ENCODE data around the gene CDH4.

CDH4 gene

DNA sequence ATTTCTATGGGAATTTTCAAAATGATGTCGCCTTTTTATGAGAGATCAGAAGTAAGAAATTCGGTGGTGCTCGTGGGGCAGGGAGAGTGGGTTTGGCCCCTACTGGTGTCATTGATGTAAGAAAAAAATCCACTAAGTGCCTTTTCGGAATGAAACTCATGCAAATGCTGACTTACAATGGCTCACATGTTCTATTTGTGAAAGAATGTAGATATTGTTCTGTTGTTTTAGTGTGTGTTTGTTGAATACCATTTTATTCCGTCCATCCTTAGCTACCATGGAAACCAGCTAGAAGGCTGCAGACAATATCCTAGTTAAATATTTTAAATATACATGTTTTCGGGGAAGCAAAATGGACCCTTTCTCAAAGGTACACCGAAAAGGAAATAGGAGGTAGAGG, 508.7 kb downstream of the CDH4 start:
- DNase-seq: no peak

DNA sequence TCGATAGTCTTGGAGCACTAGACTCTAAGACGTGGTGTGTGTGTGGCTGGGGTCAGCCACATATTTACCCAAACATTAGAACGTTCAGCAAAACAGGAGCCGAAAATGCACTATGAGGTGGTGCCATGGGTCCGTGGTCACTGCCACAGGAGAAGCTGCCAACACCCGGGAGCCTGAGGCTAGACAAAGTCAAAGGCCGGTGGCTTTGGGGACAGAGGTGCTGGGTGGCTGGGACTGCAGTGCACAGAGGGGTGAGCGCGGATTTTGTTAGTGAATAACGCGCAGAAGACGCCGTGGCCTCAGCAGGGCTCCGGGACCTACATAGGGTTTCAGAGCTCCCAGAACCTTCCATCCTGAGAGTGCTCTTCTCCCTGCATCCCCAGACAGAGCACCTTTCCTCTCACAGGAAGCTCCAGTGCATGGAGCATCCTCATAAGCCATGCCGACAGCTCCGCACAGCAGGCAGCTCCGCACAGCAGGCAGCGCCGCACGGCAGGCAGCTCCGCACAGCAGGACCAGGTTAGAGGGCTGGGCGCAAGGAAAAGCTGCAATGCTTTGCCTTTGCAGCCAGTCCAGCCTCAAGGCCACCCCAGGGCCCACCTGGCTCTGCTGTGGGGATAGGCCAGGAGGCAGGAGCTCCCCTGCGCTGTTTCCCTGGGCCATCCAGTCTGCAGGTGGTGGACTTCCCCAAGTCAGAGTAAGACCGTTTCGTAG, 509.5 kb downstream of the CDH4 start:
- DNase-seq: no peak

DNA sequence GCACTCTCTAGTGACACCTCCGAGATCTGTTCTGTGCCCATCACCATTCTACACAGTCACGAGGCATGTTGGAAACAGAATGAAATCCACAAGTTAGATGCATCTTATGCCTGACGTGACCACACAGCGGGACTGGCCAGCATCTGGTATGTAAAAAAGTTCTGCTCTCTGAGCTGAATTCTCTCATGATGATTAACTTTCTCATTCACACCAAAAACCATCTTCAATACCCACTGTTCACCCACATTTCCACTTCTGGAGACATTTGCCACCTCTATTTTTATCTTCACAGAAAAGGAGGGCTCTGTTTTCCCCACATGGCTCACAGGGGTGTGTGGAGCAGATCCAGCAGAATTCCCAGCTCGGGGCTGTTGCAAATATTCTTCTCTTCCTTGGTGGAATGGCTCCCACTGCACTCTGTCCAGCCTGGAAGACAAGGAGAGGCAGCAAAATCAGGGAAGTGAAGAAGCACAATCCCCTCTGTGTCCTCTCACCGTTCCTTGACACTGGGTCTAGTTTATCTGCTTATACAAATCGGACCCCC, 510.2 kb downstream of the CDH4 start:
- no peak for DNase-seq

DNA sequence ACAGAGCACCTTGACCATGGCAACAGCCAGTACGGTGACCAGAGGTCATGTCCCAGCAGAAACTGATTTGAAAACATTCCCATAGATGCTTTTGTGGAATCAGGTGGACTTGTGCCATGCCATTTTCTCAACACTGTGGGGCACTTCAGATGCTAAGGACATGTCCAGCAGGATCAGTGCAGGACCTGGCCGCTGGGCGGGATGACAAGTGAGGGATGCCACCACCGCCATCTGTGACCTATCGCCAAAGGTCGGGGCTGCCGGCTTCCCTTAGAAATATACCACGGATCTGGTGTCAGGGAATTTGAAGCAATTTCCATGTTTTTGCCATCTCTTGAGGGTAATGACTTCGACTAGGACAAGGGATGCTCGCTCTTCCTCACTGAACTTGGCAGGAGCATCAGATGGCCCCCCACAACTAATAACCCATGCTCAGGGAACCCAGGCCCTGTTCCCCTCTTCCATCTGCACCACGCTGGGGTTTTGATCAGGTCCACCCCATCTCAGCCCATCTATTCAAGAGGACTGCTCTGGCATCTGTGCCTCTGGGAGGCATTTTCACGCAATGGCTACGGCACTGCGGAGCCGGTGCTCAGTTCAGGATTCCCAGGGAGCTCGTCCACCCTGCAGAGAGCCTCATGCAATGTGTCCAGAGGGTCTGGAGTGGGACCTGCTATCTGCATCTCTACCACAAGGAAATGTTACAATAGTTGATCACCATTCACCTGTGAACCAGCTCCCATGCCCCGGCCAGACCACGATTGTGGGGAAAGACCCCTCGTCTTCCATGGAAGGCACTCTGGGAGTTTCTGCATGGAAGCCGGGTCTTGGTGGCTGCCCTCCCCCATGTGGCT, 511.1 kb downstream of the CDH4 start:
- no peak for DNase-seq

DNA sequence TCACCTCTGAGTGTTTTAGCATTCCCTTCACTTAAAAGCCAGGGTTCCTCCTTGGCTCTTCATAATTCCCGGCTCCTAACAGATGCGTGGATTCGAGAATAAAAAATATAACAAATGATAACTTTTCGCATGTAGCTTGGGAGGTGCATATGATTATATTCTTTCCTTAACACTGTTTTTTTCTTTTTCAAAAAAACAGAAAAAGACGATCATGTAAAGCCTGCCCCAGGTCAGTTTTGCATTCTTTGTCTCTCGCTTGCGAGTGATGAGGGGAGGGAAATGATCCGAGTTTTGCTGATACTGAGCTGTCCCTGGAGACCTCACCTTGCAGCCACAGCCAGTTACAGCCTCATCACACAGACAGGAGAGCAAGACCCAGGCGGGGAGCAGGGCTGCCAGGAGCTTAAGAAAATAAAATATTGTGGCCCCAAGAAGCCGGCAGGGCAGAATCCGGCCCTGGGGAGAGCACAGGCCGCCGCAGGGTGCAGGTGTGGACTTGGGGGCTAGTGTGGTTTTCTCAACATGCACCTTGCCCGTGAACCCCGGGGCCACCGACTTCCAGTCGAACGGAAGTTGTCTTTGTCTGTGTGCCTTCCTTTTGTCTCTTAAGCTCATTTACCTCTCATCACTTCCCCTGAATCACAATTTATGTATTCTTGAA, 511.8 kb downstream of the CDH4 start:
- DNase-seq: no peak

DNA sequence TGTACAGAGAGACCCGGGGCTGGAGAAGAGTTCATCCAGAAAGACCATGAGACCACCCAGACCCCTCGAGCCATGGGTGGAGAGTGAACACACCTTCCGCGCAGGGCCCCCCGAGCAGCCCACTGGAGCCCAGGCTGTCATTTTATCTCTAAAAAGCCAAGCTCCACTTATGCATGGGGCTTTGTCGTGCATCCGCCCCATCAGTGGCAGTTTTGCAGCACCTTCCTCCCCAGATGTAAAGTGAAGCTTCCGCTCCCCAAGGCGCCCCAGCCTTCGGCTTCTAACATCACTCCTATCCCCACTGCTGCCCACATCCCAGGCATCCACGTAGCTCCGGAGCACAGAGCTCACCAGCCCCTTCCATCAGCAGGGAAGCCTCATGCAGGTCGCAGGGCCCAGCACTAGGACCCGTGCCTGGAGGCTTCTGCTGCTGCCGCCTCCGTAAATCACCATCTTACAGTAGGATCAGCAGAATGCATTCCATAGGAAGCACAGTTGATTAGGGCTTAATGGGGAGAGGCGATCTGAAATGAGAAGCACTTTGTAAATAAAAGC, 512.5 kb downstream of the CDH4 start:
- no peak for DNase-seq

DNA sequence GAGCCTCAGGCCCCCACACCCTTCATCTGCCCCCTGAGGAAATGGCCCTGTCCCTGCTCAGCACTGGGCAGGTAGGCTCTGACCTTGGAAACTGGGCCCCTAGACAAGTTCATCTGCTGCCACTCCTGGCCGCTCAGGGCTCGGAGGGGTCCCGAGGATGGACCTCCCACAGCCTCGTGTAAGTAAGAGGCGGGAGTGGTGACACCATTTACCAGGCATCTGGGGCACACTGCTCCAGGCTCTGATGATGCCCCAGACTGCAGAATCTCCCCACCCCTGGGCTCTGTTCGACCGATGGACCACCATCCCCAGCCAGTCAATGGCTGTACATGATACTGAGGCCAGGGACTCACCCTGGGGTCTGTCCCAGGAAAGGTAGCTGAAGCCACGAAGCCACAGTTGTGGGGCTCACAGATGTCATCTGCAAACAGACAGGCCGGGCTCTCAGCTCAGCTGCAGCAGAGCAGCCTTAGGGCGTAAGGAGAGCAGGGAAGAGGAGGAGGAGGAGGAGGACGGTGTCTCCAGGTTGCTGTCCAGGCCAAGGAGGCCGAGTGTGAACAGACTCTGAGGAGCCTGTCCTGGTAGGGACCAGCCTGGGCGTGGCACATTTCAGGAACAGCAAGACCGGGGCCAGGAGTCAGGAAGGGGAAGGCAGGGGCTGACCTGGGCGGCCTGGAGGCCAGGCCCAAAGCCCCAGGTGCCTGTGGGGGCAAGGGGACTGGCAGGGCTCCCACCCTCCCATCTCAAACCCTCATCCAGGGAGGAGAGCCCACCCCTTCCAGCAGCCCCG, 513.2 kb downstream of the CDH4 start:
- DNase-seq: no peak

DNA sequence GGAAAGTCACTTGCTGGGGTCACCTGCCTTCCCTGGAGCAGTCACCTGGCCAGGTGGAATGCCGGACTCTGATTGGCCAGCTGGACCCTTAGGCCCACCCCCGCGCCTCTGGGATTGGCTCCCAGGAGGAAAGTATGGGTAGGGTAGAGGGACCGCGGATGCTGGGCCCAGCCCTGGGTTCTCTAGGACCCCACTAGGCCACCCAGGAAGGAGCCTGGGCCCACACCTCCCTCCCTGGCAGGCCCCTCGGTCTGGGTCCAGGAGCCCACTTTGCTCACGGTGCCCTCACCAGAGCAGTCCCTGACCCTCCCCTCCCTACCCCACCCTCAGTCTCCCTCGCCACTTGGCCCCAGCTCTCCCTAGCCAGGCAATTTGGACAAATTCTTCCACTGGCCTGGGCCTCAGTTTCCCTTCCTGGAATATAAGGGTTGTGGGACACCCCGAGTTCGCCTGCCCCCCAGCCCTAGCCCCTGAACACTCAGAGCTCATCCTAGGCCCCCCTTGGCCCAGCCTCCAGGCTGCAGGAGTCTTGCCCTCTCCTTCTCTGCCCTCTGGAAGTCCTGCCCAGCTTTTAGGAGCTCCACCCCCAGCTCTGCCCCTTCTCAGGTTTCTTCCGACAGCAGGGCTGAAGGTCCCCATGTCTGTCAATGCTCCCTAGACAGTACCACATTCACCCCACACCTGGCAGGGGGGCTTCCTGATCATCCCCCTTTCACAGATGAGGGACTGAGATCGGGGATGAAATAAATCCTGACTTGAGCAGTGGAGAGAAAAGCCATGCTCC, 514.0 kb downstream of the CDH4 start:
- DNase-seq: no peak

DNA sequence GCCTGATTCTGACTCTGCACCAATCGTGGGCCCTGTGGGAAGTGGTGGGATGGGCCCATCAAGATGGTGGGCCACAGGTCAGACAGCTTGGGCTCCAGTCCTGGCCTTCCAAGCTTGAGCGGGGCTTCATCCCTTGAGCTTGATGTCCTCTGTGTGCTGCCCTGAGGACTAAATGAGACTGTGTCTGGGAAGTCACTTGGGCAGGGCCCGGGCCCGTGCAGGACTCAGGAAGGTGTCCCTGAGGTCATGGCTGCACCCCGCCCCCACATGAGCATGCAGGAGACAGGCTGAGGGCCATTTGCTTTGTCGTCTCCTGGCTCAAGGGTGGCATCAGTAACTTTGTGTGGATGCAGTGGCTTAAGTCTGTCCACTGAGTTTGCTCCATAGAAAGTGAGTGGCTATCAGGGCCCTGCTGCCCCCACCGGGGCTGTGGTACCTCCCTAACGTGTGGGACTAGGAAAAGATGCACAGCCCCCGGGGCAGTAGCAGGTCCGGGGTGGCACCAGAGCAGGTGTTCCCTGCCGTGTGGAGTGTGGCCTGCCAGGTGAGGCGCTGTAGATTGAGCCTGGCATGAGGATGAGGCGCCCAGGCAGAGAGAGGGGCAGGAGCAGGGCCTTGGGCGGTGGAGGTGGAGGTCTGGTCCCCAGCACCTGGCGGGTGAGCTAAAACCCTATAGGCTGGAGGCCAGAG, 515.0 kb downstream of the CDH4 start:
- DNase-seq: no peak

DNA sequence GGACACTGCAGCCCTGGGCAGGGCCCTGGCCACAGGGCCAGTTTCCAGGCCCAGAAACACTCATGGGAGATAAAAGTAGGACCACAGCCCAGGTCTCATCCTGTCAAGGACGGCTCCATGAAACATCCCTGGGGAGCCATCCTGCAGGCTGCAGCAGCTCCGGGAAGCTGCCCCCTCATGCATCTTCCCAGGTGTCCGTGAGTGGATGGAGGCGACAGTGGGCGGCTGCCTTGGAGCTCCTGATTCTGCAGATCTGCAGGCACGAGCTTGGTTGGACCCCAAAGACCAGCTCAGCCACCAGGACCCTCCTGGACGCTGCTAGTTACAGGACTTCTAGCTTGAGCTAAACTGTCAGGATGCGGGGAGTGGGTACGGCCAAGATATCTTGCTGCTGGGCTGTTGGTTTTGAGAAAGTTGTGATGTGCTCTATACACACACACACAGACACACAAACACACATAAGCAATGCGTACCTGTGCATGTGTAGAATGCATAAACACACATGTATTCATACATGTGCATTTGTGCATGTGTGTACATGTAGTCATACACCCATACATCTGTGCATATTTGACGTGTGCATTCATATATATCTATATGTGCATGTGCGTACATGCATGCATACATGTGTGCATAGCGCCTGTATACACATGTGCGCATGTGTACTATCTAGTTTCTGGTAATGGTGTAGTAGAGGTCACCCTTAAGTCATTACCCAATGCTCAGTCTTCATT, 515.9 kb downstream of the CDH4 start:
- DNase-seq: no peak

DNA sequence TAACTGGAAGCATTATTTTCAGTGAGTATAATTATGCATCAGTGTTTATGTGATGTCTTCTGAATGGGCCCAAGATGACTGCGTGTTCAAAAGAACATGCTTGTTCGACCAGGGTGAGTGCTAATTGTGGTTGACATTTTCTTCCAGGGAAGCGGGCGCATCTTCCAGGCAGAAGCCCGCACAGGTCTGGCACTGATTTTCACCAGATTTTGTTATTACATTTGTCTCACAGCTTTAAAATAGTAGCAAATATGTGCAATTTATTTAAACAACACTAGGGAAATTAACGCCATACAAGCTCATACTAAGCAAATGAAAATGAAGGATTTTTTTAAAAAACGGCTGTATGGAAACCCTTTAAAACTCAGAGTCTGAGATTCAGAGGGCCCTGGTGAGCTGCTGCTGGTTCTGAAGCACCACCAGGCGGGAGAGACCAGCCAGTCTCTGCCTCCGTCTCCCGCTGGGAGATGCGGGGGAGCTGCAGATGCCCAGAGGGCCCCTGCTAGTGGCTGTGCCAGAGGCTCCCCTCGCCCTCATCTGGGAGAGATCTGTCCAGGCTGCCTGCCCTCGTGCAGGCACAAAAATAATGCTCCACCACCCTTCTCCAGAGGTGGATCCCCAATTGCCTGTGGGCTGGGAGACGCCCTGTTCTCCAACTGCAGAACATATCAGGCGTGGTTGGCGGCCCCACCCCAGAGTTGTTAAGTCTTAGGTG, 516.7 kb downstream of the CDH4 start:
- DNase-seq: no peak

DNA sequence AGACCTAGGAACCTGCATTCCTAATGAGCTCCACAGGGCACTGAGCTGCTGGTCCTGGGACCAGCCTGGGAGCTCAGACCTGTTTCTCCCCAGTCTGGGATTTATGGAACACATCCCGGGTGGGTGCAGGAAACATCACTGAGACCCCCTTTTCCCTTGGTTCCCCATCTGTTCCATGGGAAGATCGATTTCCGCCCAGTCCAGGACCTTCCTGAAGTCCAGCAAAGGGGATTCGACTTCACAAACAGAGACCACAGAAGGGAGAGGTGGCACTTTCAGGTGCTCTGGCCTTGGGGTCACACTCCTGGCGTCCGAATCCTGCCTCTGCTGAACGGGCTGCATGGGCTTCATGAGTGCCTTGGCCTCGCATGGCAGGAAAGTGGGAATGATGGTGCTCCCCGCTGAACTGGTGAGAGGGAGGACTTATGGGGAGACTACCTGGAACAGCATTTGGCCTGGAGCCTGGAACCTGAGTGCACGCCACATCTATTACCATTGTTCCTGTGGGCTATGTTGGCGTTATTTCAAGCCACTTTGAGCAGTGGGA, 517.3 kb downstream of the CDH4 start:
- no peak for DNase-seq

DNA sequence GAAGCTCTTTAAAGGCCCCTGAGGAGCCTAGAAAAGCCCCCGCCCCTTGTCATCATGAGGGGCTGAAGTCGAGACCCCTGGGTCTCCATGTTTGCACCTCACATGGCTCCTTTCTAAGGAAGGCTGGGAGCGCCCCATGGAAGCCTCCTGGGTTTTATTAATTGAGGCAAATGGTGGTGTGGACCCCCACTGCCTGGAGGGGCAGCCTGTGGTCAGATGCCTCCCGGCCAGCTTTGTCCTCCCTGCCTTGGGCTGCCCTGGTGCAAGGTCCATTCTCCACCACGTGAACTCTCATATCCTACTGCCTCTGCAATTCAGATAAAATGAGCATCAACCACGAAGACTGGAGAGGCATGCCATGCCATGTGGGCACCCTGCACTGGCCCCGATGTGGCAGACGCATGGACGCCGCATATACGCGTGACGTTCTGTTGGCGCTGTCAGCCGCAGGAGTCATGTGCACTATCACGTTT, 518.1 kb downstream of the CDH4 start:
- no peak for DNase-seq

DNA sequence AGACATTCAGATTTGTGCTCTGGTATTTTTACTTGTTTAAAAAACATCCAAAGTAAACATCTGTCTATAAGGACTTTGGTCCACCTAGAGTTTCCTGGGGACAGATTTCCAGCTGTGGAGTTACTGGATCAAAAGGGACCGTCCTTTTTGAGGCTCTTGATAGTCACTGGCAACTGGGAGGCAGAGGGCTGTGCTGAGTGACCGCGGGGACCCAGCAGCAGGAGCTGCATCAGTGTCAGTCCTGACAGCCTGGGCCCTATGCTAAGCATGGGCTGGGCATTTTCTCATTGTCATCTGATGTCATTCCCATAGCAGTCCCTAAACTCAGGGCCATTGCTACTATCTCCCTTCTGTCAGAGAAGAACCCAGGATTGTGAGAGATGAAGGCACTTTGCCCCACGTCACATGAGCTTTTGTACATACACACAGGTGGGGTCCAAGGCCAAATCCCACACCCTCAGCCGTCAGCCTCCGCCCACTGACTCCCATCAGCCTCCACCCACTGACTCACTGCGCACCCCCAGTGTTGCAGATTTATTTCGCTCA, 519.8 kb downstream of the CDH4 start:
- no peak for DNase-seq

DNA sequence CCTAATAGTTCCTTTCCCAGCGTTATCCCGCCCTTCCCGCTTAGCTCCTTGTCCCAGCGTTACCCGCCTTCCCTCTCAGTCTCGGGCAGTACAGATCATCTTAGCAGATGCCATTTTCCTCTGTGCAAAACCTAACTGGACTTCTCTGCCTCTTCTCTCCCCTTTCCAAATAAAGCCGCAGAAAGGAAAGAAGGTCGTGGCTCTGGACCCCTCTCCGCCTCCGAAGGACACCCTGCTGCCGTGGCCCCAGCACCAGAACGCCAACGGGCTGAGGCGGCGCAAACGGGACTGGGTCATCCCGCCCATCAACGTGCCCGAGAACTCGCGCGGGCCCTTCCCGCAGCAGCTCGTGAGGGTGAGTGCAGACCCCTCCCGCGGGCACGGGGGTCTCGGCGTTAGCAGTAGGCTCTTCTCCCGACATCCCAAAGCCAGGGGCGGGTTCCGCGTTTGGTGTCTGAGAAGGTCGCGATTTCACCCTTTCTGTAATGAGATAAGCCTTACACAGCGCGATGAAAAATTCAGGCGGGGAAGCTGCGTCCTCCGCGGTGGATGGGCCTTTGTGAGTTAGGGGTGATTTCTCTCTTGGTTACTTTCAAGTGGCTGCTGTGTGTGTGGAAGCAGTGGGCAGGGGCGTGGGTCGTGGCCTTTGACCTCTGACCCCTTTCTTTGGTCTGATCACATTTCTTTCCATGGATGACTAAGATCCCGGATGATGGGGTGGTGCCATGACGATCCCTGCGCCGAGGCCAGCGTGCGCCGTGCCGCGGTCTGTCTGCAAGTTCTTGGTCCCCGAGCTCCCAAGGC, 521.0 kb downstream of the CDH4 start:
- no peak for DNase-seq

DNA sequence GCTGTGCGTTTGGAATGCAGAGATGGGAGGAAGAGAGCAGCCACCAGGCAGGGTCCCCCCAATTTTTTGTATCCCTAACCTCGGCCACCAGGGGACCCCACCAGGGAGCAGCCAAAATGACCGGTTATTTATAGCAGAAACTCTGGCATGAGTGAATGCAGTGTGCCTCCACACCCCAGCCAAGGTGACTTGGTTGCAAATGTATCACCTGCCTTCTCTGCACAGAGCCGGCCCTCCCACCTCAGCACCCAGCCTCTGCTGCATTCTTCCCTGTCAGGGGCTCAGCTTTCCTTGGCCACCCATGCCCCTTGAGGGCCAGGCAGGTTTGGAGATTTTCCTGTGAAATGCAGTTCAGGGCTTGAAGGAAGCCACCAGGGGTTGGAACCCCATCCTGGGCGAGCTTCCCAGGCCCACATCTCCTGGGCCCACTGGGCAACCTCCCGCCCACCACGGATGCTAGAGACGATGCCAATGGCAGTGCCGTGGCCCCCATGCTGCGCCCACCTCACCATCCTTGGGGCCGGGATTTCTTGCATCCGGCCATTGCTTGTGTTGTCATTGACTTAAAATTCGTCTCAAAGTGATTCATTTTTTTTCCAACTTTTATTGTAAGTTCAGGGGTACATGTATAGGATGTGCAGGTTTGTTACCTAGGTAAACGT, 522.0 kb downstream of the CDH4 start:
- DNase-seq: no peak

DNA sequence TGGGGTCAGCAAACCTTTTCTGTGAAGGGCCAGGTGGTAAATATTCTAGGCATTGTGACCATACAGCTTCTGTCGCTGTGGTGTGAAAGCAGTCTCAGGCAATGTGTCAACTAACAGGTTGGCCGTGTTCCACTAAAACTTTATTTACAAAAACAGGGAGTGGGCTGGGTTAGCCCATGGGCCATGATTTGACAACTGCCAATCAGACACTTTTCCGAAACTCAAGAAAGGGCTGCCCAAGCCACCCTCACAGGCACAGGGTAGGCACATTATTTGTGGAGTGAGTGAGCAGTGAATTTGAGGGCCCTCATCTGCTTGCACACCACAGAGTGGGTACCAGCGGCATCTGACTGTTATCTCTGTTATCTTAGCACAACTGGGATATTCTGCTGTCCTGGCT, 523.4 kb downstream of the CDH4 start:
- DNase-seq: no peak
